ENCODE results near the gene GABBR2.
A peak's percentile ranks its signal among the peaks of the same experiment; 100 is the strongest.

GABBR2 gene

DNA sequence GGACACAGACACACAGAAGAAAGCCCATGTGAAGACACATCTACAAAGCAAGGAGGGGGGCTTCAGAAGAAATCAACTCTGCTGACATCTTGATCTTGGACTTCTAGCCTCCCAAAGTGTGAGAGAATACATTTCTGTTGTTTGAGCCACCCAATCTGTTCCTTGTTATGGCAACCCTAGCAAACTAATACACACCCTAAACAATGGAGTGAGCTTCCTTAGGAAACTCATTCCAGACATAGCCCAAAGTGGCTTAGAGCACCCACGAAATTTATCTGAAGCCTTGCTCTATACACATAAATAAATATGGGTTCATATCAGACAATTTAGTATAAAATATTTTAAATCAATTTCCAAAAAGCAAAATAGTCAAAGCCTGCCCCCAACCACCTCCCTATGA is 445.7 kb downstream of the GABBR2 start:
- no peak for DNase-seq (ENCODE audit: low read depth)
- TF ChIP-seq, protein P1, sequence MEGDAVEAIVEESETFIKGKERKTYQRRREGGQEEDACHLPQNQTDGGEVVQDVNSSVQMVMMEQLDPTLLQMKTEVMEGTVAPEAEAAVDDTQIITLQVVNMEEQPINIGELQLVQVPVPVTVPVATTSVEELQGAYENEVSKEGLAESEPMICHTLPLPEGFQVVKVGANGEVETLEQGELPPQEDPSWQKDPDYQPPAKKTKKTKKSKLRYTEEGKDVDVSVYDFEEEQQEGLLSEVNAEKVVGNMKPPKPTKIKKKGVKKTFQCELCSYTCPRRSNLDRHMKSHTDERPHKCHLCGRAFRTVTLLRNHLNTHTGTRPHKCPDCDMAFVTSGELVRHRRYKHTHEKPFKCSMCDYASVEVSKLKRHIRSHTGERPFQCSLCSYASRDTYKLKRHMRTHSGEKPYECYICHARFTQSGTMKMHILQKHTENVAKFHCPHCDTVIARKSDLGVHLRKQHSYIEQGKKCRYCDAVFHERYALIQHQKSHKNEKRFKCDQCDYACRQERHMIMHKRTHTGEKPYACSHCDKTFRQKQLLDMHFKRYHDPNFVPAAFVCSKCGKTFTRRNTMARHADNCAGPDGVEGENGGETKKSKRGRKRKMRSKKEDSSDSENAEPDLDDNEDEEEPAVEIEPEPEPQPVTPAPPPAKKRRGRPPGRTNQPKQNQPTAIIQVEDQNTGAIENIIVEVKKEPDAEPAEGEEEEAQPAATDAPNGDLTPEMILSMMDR (IDR thresholded peaks at IDR 0.05; ENCODE audit: low read length, missing control alignments), result no peak
- no peak overlapping the region for H3K4me3 ChIP-seq (replicated peaks; ENCODE audit: low read depth, low read length)

- H3K4me3 ChIP-seq (replicated peaks; ENCODE audit: low read depth, low read length), result no peak overlapping the region
- TF ChIP-seq, protein P1 (IDR thresholded peaks at IDR 0.05; ENCODE audit: low read length, missing control alignments), result no peak
- DNase-seq (ENCODE audit: low read depth), result no peak
These were observed 446.7 kb downstream of the GABBR2 start for GRCh38 chr9:98262056-98262455.

DNA sequence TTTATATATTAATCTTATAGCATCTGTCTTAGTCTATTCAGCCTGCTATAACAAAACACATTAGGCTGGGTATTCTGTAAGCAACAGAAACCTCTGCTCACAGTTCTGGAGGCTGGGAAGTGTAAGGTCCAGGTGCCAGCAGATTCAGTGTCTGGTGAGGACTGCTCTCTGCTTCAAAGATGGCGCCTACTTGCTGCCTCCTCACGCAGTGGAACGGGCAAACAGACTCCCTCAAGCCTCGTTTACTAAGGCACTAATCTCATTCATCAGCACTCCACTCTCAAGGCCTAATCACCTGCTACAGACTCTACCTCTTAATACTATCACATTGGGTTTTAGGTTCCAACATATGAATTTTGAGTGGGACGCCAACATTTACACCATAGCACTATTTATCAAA is 448.1 kb downstream of the GABBR2 start:
- TF ChIP-seq, protein P1 (IDR thresholded peaks at IDR 0.05; ENCODE audit: low read length, missing control alignments), result no peak
- H3K4me3 ChIP-seq (replicated peaks; ENCODE audit: low read depth, low read length), result no peak overlapping the region
- DNase-seq (ENCODE audit: low read depth), result no peak

DNA sequence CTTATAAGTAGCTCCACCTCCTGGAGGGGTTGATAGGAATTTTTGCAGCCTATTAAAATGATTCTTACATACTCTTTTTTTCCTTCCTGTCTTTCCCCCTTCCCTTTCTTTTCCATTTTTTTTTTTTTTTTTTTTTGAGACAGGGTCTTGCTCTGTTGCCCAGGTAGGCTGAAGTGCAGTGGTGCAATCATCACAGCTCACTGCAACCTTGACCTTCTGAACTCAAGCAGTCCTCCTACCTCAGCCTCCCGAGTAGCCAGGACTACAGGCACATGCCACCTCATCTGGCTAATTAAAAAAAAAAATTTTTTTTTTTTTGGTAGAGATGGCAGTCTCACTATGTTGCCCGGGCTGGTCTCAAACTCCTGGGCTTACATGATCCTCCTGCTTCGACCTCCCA is 448.9 kb downstream of the GABBR2 start:
- TF ChIP-seq, protein P1 (IDR thresholded peaks at IDR 0.05; ENCODE audit: low read length, missing control alignments), result no peak
- no peak for DNase-seq (ENCODE audit: low read depth)
- no peak overlapping the region for H3K4me3 ChIP-seq (replicated peaks; ENCODE audit: low read depth, low read length)

GRCh38 chr9:98256756-98257155 is 452.0 kb downstream of the GABBR2 start:
- peak overlapping the region; percentile 94 for H3K4me3 ChIP-seq (replicated peaks; ENCODE audit: low read depth, low read length)
- TF ChIP-seq, protein P1 (IDR thresholded peaks at IDR 0.05; ENCODE audit: low read length, missing control alignments), result no peak
- DNase-seq (ENCODE audit: low read depth), result no peak

DNA sequence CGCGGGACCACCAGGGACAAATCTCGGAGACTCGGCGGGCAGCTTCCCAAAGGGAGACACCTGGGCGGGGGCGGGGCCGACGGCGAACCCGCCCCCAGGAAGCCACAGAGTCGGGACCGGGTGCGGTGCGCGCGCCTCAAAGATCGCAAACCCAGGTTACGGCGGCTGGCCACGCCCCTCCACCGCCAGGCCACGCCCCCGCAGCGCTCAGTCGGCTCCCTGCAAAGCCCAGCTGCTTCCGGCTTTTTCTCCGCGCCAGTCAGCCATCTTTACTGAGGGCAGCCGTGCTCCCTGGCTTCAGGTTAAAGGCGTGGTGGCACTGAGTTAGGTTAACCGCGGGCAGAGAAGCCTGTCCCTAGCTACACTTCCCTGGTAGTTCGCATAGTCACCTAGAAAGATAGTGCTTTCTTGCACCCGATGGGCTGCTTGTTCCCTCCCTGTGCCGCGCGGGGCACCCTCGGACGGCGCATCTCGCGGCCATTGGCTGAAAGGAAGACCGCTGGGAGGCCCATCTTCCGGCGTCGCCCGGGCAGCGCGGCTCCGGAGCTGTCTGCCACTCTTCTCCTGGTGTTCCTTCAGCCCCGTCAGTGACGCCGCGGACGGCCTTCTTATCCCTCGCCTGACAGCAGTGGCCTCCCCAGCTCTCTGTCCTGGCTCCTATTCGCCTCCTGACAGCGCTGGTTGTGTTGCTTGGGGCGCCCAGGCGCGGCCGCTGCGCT is 453.0 kb downstream of the GABBR2 start, which contains the start of gene TBC1D2:
Gene TBC1D2, minus strand, starts transcription at position 72 of the 719 bp plus-strand sequence. CDS start 108 bp downstream, outside the sequence.
- peak; percentile 95 for DNase-seq (ENCODE audit: low read depth)
- peak within 1 kb of the TSS; percentile 94 for H3K4me3 ChIP-seq (replicated peaks; ENCODE audit: low read depth, low read length)
- TF ChIP-seq, protein P1 (IDR thresholded peaks at IDR 0.05; ENCODE audit: low read length, missing control alignments), result peak; percentile 20

Data from fibroblast of pulmonary artery (primary cell).